GM12891 (cell line): Measurements from ENCODE around the gene NUP62CL. TPM values are rescaled to one million over a fixed set of nuclear protein-coding genes. Genes with fewer than 3 reads are reported as not detected.
"Not testable (repeated sequence)": the region's sequence is repeated elsewhere in the genome, so short reads cannot be mapped to it uniquely, and the experiment has no call there.

Experiments used
- DNase-seq: peaks from one replicate; pipeline ENCODE4 v3.0.0; 2011; ENCODE audit warnings: low spot score; ENCODE audit not compliant: insufficient read length
- FAIRE-seq: peaks from 2 replicates; lab custom pipeline; 2011; peaks lifted over from hg19 to GRCh38; lab: Jason Lieb, UNC
- PAX5 ChIP-seq: IDR thresholded peaks from 2 replicates; pipeline ENCODE4 v1.6.1; 2011; ENCODE audit warnings: low read length, moderate library complexity, mild to moderate bottlenecking; ENCODE audit not compliant: insufficient read depth, severe bottlenecking
- POLR2A ChIP-seq: IDR thresholded peaks from 2 replicates; pipeline ENCODE4 v1.6.1; 2011; ENCODE audit warnings: low read depth, low read length, control low read depth
- POLR2AphosphoS5 ChIP-seq: IDR thresholded peaks from 2 replicates; pipeline ENCODE4 v1.6.1; 2011; ENCODE audit warnings: low read depth, low read length, control low read depth
- POU2F2 ChIP-seq: IDR thresholded peaks from 2 replicates; pipeline ENCODE4 v1.6.1; 2011; ENCODE audit warnings: low read depth, mild to moderate bottlenecking, control low read depth, low read length, moderate library complexity
- SPI1 ChIP-seq: IDR thresholded peaks from 2 replicates; pipeline ENCODE4 v1.6.1; 2011; ENCODE audit warnings: low read depth, low read length, control low read depth
- TAF1 ChIP-seq: IDR thresholded peaks from 2 replicates; pipeline ENCODE4 v1.6.1; 2011; ENCODE audit warnings: low read depth, low read length, control low read depth
- polyA plus RNA-seq: library from polyadenylated mRNA; unstranded; fragments of >200 nt; gene quantifications from one replicate; pipeline ENCODE4 v1.2.1, GENCODE V29; 2012; ENCODE audit warnings: low read depth, missing spikeins, inconsistent platforms; ENCODE audit not compliant: missing spikeins

The NUP62CL gene
- polyA plus RNA-seq: 0.64 TPM

GRCh38 chrX:107205770-107206696 lies at the start of gene NUP62CL, which contains the start of gene DNAAF6:
Gene NUP62CL (minus strand): TSS chrX:107206433. CDS start chrX:107175146, 31,287 bp downstream.
Gene DNAAF6 (plus strand): TSS chrX:107206611. CDS start chrX:107212876, 6,265 bp downstream.
- peak; percentile 87 for FAIRE-seq
- peak; percentile 17 for DNase-seq
- TF ChIP-seq TAF1: no peak
- no peak for TF ChIP-seq SPI1

GRCh38 chrX:107228486-107228819 lies 22.2 kb upstream of the NUP62CL start:
- FAIRE-seq: no peak
- no peak for TF ChIP-seq PAX5
- TF ChIP-seq POLR2AphosphoS5: no peak
- TF ChIP-seq SPI1: no peak
- TF ChIP-seq POU2F2: no peak
- no peak for TF ChIP-seq POLR2A
- TF ChIP-seq TAF1: no peak
- DNase-seq: no peak

GRCh38 chrX:107227780-107228485 lies 21.7 kb upstream of the NUP62CL start:
- TF ChIP-seq SPI1 (no peak), POLR2A (no peak), TAF1 (no peak), POU2F2 (no peak), PAX5 (no peak), POLR2AphosphoS5 (no peak)
- FAIRE-seq (no peak), DNase-seq (no peak)

- DNase-seq (no peak), FAIRE-seq (no peak)
- TF ChIP-seq TAF1 (no peak), POLR2AphosphoS5 (no peak), SPI1 (no peak), POU2F2 (no peak), PAX5 (no peak), POLR2A (no peak)
Measured at GRCh38 chrX:107226757-107227156, 20.5 kb upstream of the NUP62CL start.

GRCh38 chrX:107213477-107213876 lies 7.2 kb upstream of the NUP62CL start:
- FAIRE-seq: no peak
- DNase-seq: no peak
- TF ChIP-seq POLR2A: no peak

GRCh38 chrX:107207943-107208342 lies 1.7 kb upstream of the NUP62CL start:
- no peak for FAIRE-seq
- TF ChIP-seq PAX5 (no peak), TAF1 (no peak), POU2F2 (no peak), POLR2AphosphoS5 (no peak), POLR2A (no peak), SPI1 (no peak)
- DNase-seq: no peak

- FAIRE-seq: no peak
- DNase-seq: no peak
- no peak for TF ChIP-seq POLR2A
Measured at GRCh38 chrX:107207089-107207488, 856 bp upstream of the NUP62CL start.

- no peak for TF ChIP-seq PAX5
- TF ChIP-seq POU2F2: no peak
- TF ChIP-seq POLR2A: no peak
- no peak for TF ChIP-seq TAF1
- FAIRE-seq (no peak), DNase-seq (no peak)
Measured at GRCh38 chrX:107206697-107207065, 448 bp upstream of the NUP62CL start.

- no peak for TF ChIP-seq POU2F2
- no peak for TF ChIP-seq POLR2A
- no peak for TF ChIP-seq POLR2AphosphoS5
- TF ChIP-seq SPI1: no peak
- TF ChIP-seq PAX5: no peak
- TF ChIP-seq TAF1: no peak
- DNase-seq (no peak), FAIRE-seq (no peak)
Measured at GRCh38 chrX:107204068-107204605, 2.1 kb downstream of the NUP62CL start.

GRCh38 chrX:107199491-107199890 lies 6.7 kb downstream of the NUP62CL start:
- no peak for TF ChIP-seq PAX5
- FAIRE-seq (no peak), DNase-seq (no peak)

GRCh38 chrX:107198074-107198473 lies 8.2 kb downstream of the NUP62CL start:
- FAIRE-seq, DNase-seq: not testable (repeated sequence)
